CD1c-positive myeloid dendritic cell (primary cell): ENCODE measurements around the gene DDIT3.

Experiments used
- DNase-seq: peaks from one replicate; pipeline ENCODE4 v3.0.0-alpha.2; 2016; ENCODE audit errors: extremely low spot score

Gene DDIT3

DNA sequence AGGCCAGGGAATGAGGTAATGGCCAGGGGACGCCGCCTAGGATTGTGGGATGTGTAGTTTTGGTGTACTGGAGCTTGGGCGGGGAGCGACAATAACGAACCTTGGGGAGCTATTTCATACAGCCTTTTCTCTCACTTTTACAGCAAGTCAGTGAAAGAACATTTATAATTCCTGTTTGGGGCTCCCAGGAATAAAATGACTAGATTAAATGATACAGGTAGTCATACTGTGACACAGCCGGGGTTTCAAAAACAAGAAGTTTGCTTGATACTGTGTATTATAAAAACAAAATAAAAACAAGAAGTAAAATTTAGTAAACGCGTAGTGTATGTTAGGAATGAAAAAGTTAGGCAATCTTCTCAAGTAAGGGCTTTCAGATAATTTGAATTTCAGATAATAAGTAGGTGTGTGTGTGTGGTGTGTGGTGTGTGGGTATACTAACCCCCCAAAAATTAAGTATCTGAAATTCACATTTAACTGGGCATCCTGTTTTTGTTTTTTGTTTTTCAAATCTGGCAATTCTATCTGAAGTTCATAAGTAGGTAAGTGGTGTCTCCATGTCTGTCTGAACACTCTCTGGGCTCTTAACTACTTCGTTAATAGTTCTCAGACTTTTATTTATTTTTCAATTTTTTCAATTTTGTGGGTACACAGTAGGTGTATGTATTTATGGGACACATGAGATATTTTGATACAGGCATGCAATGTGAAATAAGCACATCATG, 27.1 kb upstream of the DDIT3 start:
- DNase-seq = no peak

- peak; percentile 97 for DNase-seq
Observed at GRCh38 chr12:57546438-57547287, 26.3 kb upstream of the DDIT3 start, which contains the start of gene DCTN2. DCTN2 (minus strand) TSS chr12:57547192; CDS start chr12:57547063, 129 bp downstream.

- DNase-seq = no peak
Observed at GRCh38 chr12:57545809-57546437, 25.6 kb upstream of the DDIT3 start.

GRCh38 chr12:57543581-57543980, 23.3 kb upstream of the DDIT3 start:
- DNase-seq = no peak

- DNase-seq = no peak
Observed at GRCh38 chr12:57541717-57542116, 21.4 kb upstream of the DDIT3 start.

DNA sequence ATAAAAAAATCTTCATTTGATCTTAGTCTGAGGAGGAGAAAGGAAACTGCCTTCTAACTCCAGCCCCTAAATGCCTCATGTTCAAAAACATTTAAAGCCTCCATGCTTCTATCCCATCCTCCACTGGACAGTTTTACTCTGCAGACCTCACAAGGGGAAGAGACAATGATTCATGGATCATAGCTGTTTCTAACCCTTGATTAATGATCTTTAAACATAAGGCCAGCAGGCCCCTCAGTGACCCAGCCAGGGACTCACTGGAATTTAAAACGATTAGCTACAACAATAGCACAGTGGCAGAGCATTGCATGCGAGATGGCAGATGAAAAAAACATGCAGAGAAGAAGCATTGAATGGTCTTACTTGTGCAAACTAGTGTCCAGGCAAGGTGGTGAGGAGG, 20.7 kb upstream of the DDIT3 start:
- DNase-seq = no peak

GRCh38 chr12:57539134-57539768, 18.9 kb upstream of the DDIT3 start:
- DNase-seq = no peak

- no peak for DNase-seq
Observed at GRCh38 chr12:57536597-57536942, 16.3 kb upstream of the DDIT3 start.

DNA sequence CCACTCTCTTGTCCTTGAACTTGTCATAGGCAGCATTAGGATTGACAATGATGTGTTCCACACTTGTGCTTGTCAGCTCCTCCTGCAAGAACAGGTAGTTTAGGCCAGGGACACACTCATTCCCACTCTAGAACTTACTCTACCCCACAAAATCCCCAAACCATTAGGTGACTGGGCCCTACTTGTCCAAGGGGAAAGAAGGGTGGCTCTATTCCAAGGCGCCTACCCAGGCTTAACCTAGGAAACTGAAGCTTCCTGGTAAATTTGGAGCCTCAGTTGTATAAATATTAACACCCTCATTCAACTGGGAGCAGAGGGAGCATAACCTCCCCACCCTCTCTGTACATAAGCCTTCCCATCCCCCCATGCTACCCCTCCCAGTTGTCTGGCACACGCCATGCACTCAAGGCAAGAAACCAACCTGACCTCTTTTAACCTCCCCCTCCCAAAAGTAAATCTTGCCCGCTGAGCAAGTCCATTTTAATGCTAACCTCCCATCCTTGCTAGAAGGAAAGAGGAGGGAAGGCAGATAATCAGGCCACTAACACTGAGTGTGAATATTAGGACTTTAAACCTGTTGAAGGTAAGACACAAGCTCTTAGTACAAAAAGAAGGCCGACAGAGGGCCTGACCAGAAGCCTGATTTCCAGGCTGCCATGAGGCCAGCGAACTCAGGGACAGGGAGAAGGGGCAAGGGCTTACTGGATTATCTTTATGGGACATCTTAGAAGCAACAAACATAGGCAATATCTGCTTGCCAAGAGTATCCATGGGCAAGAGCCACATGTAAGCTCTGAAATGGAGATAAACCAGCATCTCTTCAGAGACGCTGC, 15.7 kb upstream of the DDIT3 start:
- DNase-seq = no peak

DNA sequence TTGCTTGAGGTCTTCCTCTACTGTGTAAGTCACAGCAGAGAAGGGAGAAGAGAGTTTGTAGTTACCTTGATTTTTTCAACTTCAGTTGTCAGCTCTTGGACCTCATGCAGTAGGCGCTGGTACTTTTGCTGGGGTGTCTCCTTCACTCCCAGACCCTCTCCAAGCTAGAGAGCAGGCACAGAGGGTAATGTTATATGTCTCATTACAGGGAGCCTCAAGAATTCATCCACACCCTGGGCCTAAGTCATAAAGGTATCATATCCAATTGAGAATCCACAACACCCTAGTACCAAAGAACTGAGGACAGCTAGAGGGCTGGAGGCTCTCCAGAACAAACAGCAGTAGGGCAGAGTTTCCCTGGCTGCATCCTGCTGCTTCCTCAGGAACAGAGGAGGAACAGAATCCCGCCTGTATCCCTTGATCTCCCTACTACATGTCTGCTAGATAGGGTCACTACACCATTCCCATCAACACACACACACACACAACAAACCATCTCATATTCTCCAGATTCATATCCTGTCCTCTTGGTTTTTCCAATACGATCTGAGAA, 14.8 kb upstream of the DDIT3 start:
- no peak for DNase-seq

DNA sequence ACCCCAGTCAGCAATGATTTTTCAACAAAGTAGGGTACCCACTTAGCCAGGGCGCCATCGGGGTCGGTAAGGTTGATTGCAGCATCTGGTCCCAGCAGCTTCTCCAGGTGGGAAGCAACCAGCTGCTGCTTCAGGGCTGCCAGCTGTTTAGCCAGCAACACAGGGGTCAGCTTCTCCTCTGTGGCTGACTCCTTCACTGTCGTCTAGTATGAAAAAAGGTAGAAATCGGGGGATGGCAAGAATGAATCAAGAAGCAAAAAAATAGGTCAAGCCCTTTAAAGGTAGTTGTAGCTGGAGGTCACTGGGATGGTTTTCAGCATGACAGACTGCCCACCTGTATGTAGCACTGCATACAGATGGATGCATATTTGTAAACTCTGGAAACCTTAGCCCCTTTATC, 13.9 kb upstream of the DDIT3 start:
- DNase-seq = no peak

DNA sequence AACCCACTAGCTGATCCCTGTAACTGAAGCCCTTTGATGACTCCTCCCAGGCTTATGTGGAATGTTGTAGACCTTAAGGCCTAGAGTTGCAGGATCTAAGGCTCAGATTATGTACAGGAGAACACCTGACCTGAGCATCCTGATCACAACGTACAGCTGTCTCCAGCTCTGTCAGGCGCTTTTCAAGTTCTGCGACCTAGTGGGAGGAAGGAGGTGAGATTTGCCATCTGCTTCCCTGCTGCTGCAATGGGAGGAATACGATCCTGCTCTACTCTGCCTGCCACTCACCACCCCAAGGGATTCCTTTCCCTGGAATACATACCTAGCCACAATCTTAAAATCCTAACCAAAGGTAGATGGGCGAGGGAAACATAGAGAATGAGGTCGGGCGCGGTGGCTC, 12.8 kb upstream of the DDIT3 start:
- DNase-seq = no peak

DNA sequence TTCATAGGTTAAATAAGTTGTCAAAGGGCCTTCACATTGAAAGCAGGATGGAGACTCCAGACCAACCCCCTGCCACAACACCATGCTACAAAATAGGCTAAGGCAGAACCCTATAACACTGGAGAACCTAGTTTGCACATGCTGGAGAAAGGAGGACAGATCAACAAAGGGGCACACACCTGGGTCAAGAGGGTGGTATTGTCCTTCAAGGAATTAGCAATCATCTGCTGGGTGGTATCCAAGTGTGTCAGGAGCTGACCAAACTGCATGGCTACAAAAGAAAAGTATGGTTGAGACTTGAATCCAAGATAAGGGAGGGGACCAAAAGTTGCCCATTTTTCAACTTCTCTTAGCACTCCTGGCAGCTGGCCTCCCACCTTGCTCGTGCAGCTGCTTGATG, 11.5 kb upstream of the DDIT3 start:
- no peak for DNase-seq

- DNase-seq = no peak
Observed at GRCh38 chr12:57530396-57531142, 10.3 kb upstream of the DDIT3 start.

- no peak for DNase-seq
Observed at GRCh38 chr12:57529831-57530230, 9.5 kb upstream of the DDIT3 start.

- no peak for DNase-seq
Observed at GRCh38 chr12:57528831-57529555, 8.7 kb upstream of the DDIT3 start.

GRCh38 chr12:57528176-57528575, 7.9 kb upstream of the DDIT3 start:
- no peak for DNase-seq

GRCh38 chr12:57527184-57527583, 6.9 kb upstream of the DDIT3 start:
- no peak for DNase-seq

GRCh38 chr12:57526477-57527126, 6.3 kb upstream of the DDIT3 start:
- DNase-seq = no peak
